Measurements from ENCODE around the gene NUDT13. TPM values are rescaled to one million over a fixed set of nuclear protein-coding genes. Genes with fewer than 3 reads are reported as not detected.
"Not testable (repeated sequence)": the region's sequence is repeated elsewhere in the genome, so short reads cannot be mapped to it uniquely, and the experiment has no call there.

NUDT13 gene
- total RNA-seq, 1 experiment from 2014 or later, result 1.2 TPM

DNA sequence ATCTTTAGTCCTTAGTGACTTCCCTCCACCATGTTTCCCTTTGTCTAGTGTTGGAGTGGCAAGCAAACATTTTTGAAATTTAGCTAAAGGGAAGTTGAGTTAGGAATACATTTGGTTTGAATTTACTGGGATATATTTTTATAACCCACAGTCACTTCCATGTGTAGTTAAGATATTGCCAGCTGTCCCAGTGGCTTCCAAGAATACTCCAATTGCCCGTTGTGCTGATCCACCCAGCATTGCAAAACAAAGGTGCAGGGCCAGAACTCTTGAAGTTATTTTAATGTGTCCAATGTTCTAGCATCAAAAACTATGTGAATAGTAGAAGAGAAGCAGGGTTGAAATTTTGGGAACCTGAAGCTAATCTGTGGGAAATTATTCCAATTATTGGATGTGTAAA, 11.1 kb upstream of the NUDT13 start:
- no peak for DNase-seq (ENCODE audit: low read depth)

DNA sequence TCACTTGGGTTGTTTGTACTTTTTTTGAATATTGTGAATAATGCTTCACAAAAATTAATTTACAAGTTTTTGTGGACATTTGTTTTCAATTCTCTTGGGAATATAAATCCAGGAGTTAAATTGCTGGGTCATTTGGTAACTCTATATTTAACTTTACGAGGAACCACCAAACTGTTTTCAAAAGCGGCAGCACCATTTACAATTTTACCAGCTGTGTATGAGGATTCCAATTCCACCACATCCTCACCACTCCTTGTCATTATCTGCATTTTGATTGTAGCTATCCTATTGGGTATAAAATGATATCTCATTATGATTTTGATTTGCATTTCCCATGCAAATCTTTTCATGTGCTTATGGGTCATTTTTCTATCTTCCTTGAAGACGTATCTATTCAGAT, 4.0 kb upstream of the NUDT13 start:
- DNase-seq (ENCODE audit: low read depth), result no peak

DNA sequence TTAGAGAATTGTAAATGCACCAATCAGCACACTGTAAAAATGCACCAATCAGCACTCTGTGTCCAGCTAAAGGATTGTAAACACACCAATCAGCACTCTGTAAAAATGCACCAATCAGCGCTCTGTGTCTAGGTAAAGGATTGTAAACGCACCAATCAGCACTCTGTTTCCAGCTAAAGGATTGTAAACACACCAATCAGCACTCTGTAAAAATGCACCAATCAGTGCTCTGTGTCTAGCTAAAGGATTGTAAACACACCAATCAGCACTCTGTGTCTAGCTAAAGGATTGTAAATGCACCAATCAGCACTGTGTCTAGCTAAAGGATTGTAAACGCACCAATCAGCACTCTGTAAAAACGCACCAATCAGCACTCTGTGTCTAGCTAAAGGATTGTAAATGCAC, 1.0 kb upstream of the NUDT13 start:
- DNase-seq (ENCODE audit: low read depth), result not testable (repeated sequence)

DNA sequence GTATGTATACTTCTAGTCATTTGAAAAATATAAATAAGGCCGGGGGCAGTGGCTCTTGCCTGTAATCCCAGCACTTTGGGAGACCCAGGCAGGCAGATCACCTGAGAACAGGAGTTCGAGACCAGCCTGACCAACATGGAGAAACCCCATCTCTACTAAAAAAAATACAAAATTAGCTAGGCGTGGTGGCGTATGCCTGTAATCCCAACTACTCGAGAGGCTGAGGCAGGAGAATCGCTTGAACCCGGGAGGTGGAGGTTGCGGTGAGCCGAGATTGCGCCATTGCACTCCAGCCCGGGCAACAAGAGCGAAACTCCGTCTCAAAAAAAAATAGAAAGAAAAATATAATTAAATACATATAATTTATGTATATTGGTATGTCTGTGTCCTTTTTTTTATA, 1.8 kb downstream of the NUDT13 start:
- not testable (repeated sequence) for DNase-seq (ENCODE audit: low read depth)

DNA sequence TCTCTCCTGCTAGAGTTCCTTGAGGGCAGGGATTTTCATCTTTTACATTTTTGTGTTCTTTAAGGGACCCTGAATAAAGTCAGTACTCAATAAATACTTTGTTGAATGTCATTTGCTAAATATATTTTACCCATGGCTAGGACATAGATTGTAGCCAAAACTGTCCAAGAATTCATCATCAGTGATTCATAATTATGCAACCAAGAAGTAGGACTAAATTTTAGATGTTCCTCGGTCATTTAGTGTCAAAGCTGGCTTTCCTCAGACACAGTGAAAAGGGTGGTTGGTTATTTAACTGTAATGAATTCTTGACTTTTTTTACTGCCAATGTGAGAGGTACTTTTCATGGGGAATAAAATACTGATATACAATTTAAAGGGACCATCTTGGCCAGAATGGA, 3.3 kb downstream of the NUDT13 start:
- DNase-seq (ENCODE audit: low read depth), result no peak

DNA sequence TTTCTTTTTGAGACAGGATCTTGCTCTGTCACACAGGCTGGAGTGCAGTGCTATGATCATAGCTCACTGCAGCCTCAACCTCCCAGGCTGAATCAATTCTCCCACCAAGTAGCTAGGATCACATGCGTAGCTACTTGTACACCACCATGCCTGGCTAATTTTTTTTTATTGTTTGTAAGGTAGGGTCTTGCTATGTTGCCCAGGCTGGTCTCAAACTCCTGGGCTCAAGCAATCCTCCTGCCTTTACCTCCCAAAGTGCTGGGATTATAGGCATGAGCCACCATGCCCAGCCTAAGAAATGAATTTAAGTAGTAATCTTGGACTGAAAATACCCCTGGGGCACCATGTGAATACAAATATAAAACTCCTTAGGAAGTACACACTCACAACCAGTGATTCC, 5.8 kb downstream of the NUDT13 start:
- no peak for DNase-seq (ENCODE audit: low read depth)

DNA sequence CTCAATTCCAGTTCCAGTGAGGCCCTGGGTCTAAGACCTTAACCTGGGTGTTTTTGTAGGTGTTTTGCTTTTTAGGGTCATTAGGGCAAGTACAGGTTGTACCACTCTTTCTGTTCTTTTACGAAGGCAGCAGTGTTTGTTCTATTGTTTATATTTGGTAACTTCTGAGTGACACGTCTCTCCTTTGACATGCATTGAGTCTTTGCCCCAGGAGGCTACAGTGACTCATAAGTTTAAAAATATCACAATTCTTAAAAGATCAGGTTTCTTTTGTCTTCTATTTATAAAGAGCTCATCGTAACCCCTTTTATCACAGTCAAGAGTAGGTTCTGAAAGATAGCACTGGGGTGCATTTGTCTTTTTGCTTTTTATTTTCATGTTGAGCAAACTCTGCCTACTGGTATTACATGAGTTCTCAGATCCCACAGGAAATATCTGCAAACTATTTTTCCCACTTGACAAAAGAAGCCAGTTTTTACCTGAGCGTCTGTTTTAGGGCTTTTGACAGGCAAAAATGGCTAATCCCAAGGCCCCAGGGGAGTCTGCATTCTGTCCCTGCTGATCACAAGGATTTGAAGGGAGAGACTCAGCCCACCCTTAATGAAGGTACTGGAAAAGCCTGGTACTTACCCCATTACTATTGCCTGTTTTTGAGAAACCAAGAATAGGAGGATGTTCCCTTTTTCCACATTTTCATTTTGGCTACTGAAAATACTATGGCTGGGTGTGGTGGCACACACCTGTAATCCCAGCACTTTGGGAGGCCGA, 7.9 kb downstream of the NUDT13 start:
- no peak for DNase-seq (ENCODE audit: low read depth)

DNA sequence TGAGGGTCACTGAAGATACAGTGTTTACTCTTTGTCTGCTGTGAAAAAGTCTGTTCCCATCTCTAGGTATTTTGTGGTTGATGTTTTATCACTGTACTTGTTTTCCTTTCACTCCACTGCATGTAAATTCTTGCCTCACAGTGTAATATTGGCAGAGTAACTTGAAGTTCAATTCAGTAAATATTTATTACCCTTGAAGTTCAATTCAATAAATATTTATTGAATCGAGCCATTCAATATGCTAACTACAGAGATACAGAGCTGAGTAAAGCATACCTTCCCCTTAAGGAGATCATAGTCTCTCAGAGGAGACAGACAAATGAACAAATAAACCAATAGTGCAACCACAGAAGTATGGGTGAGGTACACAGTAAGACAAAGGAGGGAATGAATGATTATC, 9.2 kb downstream of the NUDT13 start:
- DNase-seq (ENCODE audit: low read depth), result no peak

DNA sequence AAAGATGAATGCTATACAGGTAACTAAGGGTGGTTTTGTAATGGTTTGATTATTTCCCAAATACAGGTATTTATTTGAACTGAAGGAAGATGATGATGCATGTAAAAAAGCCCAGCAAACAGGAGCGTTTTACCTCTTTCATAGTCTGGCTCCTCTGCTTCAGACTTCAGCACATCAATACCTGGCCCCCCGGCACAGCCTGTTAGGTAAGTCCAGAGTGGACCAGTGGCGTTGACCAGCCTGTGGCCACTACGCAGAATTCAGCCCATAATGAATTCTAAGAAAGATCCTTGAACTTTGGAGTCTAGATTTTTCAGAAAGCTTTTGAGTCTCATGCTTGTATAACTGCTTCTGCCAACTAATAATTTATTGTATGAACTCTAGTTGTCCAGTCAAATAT, 9.7 kb downstream of the NUDT13 start:
- no peak for DNase-seq (ENCODE audit: low read depth)

DNA sequence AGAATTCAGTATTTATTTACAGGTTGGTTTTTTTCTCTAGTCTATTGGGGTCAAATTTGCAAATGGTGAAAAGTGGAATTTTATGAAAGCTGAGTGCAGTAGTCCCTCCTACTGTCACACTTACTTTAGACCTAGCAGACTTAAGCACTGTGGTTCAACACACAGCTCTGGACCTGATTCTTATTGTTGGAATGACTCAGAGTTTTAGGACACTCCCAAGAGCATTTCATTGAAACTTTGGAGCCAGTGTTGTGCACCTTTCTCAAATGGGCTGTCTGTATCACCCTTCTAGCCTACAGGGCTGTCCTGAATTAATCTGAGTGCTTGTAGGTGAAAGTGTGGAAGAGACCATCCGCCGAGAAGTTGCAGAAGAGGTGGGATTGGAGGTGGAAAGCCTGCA, 16.1 kb downstream of the NUDT13 start:
- no peak for DNase-seq (ENCODE audit: low read depth)

DNA sequence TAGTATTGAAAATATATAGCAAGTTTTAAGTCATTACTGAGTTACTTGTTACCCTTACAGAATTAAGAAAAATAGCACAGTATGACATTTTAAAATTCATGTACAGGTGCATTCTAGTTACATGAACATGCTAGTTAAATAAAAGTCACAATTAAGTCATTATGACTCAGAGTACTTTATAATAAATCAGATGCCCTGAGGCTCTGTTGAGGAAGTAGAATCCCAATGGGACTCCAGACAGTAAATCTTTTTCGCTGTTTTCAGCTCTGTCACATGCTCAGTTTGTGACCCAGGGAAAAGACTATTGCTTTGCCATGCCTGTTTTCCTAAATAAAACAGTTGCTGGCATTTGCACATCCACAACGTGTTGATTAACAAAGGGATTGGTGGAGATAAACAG, 21.0 kb downstream of the NUDT13 start:
- DNase-seq (ENCODE audit: low read depth), result no peak

DNA sequence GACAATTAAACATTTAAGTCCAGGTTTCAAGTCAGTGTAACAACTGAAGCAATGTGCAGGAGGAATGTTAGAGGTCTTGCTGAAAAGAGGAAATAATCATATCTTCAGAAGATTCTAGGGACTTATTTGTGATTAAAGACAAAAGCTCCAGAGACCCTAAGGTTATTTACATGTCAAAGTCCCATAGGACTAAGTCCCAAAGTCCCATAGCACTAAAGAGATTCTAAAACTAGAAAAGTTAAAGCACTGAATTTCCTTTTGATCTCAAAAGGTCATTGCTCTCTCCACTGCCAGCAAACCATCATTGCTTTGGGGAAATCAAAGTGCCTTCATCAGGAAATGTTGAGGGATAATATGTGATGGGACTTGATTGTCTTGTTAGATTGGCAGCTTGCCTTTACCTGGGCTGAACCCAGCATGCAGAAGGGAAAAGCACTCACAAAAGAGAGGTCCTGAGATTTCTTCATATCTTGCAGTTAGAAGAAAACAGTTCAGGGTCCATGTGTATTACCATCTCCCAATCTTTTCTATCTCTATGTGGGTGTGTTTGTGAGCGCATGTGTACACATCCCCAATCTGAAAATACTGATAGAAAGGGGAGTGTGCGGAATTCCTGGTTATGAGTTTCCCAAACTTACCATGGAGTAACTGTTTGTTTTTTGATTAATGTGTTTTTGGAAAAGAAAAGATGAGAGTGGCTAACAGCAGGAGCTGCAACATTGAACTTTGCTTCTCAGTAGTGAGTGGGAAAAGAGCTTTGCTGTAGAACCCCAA, 21.8 kb downstream of the NUDT13 start:
- DNase-seq (ENCODE audit: low read depth), result no peak

DNA sequence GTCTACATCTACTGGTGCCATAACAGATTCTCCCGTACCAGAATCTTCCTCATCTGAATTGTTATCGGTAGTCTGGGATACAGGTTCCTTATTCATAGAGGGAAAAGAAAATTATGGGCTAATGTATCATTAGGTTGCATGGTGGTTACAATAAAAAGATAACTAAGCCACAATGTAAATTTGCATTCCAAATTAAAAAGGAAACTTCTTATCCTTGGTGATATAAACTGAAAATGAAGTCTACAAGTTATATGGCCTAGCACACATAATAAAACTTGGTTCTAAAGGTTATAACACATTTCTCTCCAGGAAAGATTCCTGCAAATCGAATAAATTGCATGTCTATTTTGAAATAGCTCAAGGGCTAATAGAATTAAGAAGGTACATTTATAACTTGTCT, 24.5 kb downstream of the NUDT13 start:
- DNase-seq (ENCODE audit: low read depth), result no peak

DNA sequence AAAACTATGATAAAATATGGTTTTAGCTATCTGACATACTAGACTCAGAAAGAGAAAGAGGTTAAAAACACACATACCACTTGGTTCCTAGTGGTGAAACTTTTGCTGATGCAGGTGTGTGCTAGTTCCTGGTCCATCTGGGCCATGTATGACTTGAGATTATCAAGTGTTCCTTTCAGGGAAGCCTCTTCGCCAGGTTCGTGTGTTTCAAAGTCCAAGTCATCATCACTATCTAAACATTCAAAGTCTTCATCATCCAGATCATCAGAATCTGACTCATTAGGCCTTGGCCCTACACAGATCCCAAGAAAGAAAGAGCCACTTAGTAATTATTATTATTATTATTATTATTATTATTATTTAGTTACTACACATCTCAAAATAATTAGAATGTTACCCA, 26.4 kb downstream of the NUDT13 start:
- DNase-seq (ENCODE audit: low read depth), result no peak

DNA sequence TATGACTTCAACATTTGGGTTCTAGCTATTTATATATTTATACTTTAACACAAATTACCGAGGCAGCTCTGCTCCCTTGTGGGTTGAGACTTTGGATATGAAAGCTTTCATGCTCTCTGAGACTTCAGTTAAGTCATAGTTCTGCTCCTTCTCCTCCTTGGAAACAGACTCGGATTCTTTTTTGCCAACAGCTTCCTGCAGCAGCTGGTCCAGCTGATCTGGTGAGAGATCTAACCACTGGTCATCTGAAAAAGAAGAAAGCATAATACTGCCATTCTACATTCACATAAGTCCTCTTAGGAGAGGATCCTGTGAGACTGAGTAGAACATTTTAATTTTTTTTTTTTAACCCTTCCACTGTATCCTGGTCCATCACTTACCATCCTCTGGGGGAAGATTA, 29.0 kb downstream of the NUDT13 start:
- DNase-seq (ENCODE audit: low read depth), result no peak

DNA sequence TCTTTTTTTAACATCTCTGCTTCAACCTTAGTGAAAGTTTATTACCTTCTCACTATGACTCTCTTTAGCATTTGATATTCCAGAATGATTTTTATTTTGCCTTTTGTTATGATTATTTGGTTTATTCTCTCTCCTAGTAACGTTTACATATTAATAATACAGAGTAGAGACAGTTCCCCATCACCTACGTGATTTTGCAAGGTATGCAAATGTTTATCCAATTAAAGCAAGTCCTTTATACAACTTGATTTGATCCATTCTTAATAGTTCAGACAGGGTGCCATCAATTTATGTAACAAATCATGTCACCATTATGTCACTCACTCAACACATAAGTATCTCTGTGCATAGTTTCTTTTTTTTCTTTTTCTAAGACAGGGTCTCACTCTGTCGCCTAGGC, 31.3 kb downstream of the NUDT13 start:
- no peak for DNase-seq (ENCODE audit: low read depth)

DNA sequence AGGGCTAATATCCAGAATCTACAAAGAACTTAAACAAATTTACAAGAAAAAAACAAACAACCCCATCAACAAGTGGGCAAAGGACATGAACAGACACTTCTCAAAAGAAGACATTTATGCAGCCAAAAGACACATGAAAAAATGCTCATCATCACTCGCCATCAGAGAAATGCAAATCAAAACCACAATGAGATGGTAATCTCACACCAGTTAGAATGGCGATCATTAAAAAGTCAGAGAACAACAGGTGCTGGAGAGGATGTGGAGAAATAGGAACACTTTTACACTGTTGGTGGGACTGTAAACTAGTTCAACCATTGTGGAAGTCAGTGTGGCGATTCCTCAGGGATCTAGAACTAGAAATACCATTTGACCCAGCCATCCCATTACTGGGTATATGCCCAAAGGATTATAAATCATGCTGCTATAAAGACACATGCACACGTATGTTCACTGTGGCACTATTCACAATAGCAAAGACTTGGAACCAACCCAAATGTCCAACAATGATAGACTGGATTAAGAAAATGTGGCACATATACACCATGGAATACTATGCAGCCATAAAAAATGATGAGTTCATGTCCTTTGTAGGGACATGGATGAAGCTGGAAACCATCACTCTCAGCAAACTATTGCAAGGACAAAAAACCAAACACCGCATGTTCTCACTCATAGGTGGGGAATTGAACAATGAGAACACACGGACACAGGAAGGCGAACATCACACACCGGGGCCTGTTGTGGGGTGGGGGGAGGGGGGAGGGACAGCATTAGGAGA, 40.6 kb downstream of the NUDT13 start:
- DNase-seq (ENCODE audit: low read depth), result not testable (repeated sequence)

DNA sequence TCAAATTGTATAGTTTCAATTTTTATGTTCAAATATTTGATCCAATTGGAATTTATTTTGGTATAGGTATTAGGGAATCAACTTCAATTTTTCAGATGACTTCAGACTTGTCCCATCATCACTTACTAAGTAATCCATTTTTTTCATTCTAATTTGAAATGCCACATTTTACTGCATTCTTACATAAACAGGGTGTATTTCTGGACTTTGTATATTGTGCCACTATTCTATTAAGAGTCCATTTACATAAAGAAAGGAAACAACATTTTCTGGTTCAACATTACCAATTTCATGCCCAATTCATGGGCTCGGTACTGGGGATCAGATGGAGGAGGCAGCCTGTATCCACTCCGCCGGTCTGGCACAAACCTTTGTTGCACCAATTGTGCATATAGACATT, 41.8 kb downstream of the NUDT13 start:
- no peak for DNase-seq (ENCODE audit: low read depth)

DNA sequence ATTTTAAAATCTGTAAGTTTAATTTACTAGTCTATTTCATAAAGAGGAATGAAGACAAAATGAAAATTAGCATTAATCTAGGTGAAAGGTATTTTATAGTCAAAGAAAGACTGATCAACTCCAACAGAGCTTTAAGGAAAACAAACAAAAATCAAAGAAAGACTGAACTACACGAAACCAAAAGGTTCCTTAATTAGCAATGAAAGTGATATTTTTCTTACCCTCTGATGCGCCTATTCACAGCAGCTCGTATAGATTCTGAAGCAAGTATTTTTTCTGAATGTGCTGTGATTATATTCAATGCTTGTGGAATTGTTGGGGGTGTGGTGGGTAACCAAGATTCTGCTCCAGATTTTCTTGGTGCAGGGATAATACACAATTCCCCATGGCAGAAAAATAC, 45.8 kb downstream of the NUDT13 start:
- no peak for DNase-seq (ENCODE audit: low read depth)

DNA sequence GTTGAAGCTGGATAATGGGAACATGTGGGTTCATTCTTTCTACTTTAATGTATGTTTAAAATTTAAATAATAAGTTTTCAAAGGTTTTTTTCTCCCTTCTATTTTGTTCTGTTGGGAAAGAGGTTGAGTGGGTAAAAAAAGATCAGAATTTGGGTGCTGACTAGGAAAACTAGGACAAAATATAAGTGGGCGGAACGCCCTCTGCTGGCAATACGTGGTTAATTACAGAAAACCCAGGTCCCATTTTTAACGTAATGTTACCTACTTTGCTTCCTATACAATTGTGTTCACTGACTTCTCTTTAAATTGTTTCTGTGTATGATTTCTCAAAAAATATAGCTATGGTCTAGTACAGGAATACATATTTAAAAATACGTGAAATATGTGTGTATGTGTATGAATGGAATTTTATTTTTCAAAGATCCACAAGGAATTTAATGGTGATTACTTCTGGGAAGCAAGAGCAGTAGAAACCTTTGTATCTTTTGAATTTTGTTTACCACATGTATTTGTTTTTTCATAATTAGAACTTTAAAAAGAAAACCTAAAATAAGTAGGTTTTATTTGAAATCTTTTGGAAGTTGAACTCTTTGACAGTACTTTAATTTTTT, 48.9 kb downstream of the NUDT13 start:
- DNase-seq (ENCODE audit: low read depth), result peak; percentile 8

DNA sequence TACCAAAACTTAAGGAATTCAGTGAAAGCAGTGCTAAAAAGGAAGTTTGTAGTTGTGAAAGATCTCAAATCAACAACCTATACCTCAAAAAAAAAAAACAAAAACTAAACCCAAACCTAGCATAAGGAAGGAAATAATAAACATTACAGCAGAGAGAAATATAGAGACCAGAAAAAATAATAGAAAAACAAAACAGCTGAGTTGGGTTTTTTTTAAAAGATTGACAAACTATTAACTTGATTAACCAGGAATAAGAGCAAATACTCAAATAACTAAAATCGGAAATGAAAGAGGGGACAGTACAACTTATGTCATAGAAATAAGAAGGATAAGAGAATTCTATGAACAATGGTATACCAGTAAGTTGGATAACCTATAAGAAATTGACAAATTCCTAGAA, 50.8 kb downstream of the NUDT13 start:
- no peak for DNase-seq (ENCODE audit: low read depth)

DNA sequence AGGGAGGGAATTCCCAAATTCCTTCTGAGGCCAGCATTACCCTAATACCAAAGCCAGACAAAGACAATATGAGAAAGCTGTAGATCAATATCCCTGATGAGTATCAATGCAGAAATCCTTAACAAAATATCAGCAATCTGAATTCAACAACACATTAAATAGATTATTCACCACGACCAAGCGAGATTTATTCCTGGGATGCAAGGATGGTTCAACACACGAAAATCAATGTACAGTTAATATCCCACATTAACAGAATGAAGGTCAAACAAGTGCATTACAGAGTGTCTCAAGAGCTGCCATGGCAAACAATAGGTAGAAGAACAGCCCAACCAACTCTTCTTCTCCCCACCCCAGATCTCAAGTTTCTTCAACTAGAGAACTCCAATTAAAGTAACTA, 51.4 kb downstream of the NUDT13 start:
- no peak for DNase-seq (ENCODE audit: low read depth)

All from Daoy (cell line).